Activated naive CD8-positive, alpha-beta T cell treated with anti-CD3 and anti-CD28 coated beads for 36 hours (primary cell): ENCODE data around the gene TM4SF1. TPM values are rescaled to one million over a fixed set of nuclear protein-coding genes. Genes with fewer than 3 reads are reported as not detected.
A peak's percentile ranks its signal among the peaks of the same experiment; 100 is the strongest.
"Not testable (repeated sequence)": the region's sequence is repeated elsewhere in the genome, so short reads cannot be mapped to it uniquely, and the experiment has no call there.

Experiments
- DNase-seq: peaks from one replicate; pipeline ENCODE4 v3.0.0; 2021
- H3K27ac Mint-ChIP-seq: one replicate; pipeline ENCODE4 v1.8.0; 2022; ENCODE audit warnings: mild to moderate bottlenecking, moderate library complexity, mixed read lengths
- H3K27me3 Mint-ChIP-seq: one replicate; pipeline ENCODE4 v1.8.0; 2022; ENCODE audit warnings: mild to moderate bottlenecking, mixed read lengths
- H3K36me3 Mint-ChIP-seq: one replicate; pipeline ENCODE4 v1.8.0; 2021; ENCODE audit warnings: mild to moderate bottlenecking, mixed read lengths
- H3K4me1 Mint-ChIP-seq: one replicate; pipeline ENCODE4 v1.8.0; 2021; ENCODE audit warnings: mixed read lengths
- H3K4me3 Mint-ChIP-seq: one replicate; pipeline ENCODE4 v1.8.0; 2022; ENCODE audit warnings: mild to moderate bottlenecking, moderate library complexity, mixed read lengths
- H3K9me3 Mint-ChIP-seq: one replicate; pipeline ENCODE4 v1.8.0; 2022; ENCODE audit warnings: mixed read lengths
- total RNA-seq, 2 experiments: library from RNA; stranded (reverse); gene quantifications; one replicate each; pipeline ENCODE4 v1.2.3, GENCODE V29; 2021

Gene TM4SF1
- total RNA-seq, 2 experiments from 2014 or later = not detected

DNA sequence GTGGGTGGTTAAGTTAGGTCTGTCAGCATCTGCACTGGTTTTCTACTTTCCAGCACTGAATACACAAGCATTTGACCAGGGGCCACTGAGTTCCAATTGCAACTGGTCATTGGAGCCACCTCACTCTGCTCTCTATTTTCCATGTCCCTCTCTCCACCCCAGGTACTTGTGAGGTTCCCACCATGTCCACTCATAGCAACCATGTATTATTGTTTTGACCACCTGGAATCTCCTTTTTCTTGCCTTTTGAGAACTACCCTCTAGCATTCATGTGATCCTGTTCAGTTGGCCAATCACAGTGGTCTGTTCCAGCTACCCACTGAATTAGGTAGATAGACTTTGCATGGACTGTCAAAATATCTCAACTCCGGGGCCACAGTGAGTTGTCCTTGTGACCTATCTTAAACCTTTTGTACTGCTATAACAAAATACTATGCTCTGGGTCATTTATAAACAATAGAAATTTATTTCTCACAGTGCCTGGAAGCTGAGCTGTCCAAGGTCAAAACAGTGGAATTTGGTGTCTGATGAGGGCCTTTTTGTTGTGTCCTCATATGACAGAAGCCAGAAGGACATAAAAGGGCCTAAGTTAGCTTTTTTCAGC is 23.8 kb downstream of the TM4SF1 start:
- Mint-ChIP-seq H3K36me3 (no peaks in the 10 kb centered on the region), H3K27me3 (peaks cover 16% of the 10 kb centered on the region), H3K27ac (no peak overlapping the region), H3K9me3 (no peaks in the 10 kb centered on the region), H3K4me1 (no peaks in the 10 kb centered on the region), H3K4me3 (no peak overlapping the region)
- no peak for DNase-seq

DNA sequence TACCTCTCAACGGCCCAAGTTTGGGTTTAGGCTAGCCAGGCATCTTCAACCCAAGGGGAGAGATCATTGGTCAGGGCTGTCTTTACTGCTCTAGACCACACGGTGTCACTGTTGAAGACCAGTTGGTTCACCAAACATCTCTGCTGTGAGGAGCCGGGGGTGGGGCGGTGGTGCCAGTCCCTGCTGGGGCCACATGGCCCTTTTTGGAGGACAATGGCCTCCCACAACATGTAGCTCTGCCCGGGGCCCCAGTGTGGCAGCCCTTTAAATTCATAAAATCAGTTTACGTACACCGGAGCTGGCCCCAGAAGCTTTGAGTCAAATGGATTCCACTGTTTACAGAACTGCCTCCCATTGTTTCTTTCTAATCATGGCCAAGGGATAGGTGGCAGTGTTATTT is 24.9 kb downstream of the TM4SF1 start:
- H3K4me1 Mint-ChIP-seq = no peaks in the 10 kb centered on the region
- H3K4me3 Mint-ChIP-seq = no peak overlapping the region
- no peak overlapping the region for H3K27ac Mint-ChIP-seq
- peak; percentile 23 for DNase-seq
- no peaks in the 10 kb centered on the region for H3K9me3 Mint-ChIP-seq
- H3K36me3 Mint-ChIP-seq = no peaks in the 10 kb centered on the region
- peaks cover 25% of the 10 kb centered on the region for H3K27me3 Mint-ChIP-seq

DNA sequence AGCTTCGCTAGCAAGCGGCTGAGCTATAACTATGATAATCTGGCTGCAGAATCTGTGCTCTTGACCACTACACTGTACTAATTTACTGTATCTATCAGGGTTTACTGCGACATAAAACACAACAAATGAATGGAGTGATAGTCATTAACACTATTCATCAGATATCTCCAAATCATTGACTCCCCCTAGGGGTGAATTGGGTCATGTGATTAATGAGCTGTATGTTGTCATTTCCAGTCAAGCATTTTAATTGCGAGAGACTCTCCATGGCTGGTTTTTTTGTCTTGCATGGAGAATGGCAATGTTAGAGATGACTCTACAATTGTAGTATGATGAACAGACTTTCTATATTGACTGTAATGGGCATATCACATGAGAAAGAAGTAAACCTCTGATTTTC is 33.5 kb downstream of the TM4SF1 start:
- H3K9me3 Mint-ChIP-seq = no peaks in the 10 kb centered on the region
- H3K27me3 Mint-ChIP-seq = peaks cover 39% of the 10 kb centered on the region
- no peaks in the 10 kb centered on the region for H3K4me1 Mint-ChIP-seq

DNA sequence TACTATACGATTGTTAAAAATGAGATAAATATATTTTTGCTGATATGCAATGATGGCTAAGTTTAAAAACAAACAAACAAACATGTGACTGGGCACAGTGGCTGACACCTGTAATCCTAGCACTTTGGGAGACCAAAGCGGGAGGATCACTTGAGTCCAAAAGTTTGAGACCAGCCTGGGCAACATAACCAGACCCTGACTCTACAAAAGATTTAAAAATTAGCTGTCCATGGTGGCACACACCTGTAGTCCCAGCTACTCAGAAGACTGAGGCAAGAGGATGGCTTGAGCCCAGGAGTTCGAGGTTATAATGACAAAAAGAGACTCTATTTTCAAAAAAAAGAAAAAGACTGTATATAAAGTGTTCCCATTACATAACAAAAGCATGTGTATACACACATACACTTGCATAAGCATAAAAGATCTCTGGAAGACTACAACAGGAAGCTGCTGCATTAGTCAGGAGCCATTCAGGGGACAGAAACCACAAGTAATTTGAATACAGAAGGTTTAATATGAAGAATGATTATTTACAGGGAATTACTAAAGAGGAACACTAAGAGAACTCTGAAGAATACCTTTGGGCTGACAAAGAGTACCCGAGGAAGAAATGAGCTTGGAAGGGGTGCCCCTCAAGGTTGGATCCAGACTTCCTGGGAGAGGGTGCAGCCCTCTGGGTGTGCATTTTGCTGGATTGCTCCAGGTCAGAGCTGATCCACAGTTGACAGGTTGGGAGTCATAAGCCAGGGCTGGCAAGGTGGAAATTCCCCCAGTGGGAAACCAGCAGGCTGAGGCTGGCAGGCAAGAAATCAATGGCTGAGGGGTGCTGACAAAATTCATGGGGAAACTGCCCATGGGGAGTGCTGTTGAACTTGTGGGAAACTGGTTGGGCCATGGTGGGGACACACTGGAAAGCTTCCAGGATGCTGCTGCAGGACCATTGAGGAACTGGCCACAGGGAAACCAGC is 34.8 kb downstream of the TM4SF1 start:
- no peak overlapping the region for H3K27ac Mint-ChIP-seq
- no peaks in the 10 kb centered on the region for H3K9me3 Mint-ChIP-seq
- no peak overlapping the region for H3K4me3 Mint-ChIP-seq
- DNase-seq = no peak
- H3K27me3 Mint-ChIP-seq = peaks cover 30% of the 10 kb centered on the region
- no peaks in the 10 kb centered on the region for H3K4me1 Mint-ChIP-seq
- H3K36me3 Mint-ChIP-seq = no peaks in the 10 kb centered on the region

More for the DNA sequence above, 33.5 kb downstream of the TM4SF1 start:
- Mint-ChIP-seq H3K4me3 (no peak overlapping the region), H3K36me3 (no peaks in the 10 kb centered on the region), H3K27ac (no peak overlapping the region)
- no peak for DNase-seq

- no peaks in the 10 kb centered on the region for H3K4me1 Mint-ChIP-seq
- no peak overlapping the region for H3K27ac Mint-ChIP-seq
- no peaks in the 10 kb centered on the region for H3K9me3 Mint-ChIP-seq
- no peak for DNase-seq
- no peaks in the 10 kb centered on the region for H3K36me3 Mint-ChIP-seq
- H3K27me3 Mint-ChIP-seq = peaks cover 18% of the 10 kb centered on the region
- H3K4me3 Mint-ChIP-seq = no peak overlapping the region
Observed at GRCh38 chr3:149340310-149340933, 37.0 kb downstream of the TM4SF1 start.

- Mint-ChIP-seq H3K27me3 (peaks cover 13% of the 10 kb centered on the region), H3K9me3 (no peaks in the 10 kb centered on the region), H3K4me1 (no peaks in the 10 kb centered on the region), H3K4me3 (no peak overlapping the region), H3K36me3 (no peaks in the 10 kb centered on the region), H3K27ac (no peak overlapping the region)
- DNase-seq = no peak
Observed at GRCh38 chr3:149339931-149340309, 37.5 kb downstream of the TM4SF1 start.

- not testable (repeated sequence) for H3K4me1 Mint-ChIP-seq, H3K4me3 Mint-ChIP-seq, DNase-seq, H3K36me3 Mint-ChIP-seq, H3K27ac Mint-ChIP-seq, H3K9me3 Mint-ChIP-seq
- H3K27me3 Mint-ChIP-seq = peaks cover 11% of the 10 kb centered on the region
Observed at GRCh38 chr3:149337486-149337885, 40.0 kb downstream of the TM4SF1 start.

DNA sequence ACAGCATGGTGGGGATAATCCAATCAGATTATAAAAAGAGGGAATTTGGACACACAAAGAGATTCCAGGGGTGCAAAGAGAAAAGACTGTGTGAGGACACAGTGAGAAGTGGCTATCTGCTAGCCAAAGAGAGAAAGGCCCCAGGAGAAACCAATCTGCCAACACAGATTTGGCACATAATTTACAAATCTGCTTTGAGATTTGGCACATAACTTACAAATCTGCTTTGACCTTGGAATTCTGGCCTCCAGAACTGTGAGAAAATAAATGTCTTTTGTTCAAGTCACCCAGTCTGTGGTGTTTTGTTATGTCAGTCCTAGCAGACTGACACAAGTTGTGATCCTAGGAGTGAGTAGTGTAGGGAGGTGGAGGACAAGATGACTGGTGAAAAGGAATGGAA is 40.5 kb downstream of the TM4SF1 start:
- Mint-ChIP-seq H3K36me3 (no peaks in the 10 kb centered on the region), H3K27ac (no peak overlapping the region), H3K27me3 (peaks cover 9% of the 10 kb centered on the region), H3K4me3 (no peak overlapping the region), H3K4me1 (no peaks in the 10 kb centered on the region), H3K9me3 (no peaks in the 10 kb centered on the region)
- DNase-seq = no peak

GRCh38 chr3:149333176-149333859 is 44.1 kb downstream of the TM4SF1 start, which contains the start of gene TM4SF18:
TM4SF18 (minus strand) TSS chr3:149333636; CDS start chr3:149333382, 254 bp downstream.
- no peak for DNase-seq
- no peaks in the 10 kb centered on the region for H3K36me3 Mint-ChIP-seq
- H3K9me3 Mint-ChIP-seq = no peaks in the 10 kb centered on the region
- no peaks in the 10 kb centered on the region for H3K4me1 Mint-ChIP-seq
- H3K4me3 Mint-ChIP-seq = no peak within 1 kb of the TSS
- H3K27ac Mint-ChIP-seq = no peak within 1 kb of the TSS
- H3K27me3 Mint-ChIP-seq = peaks cover 7% of the 10 kb centered on the region

DNA sequence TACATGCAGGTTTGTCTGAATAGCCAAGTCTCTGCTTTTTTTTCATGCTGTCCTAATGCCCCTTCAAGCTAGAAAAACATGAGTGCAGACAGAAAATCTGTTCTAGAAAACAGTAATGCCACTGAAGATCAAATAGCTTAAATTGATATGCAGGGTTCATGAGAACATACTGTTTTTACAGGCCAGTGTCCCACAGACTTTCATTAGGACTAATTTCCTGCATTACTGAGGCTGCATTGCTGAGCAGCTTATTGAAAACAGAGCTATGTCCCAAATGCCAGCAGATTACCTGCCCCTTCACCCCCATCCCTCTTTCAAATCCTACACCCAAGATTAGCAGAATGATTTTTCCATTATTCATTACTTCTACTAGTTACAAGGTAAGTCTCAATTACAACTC is 44.7 kb downstream of the TM4SF1 start:
- Mint-ChIP-seq H3K36me3 (no peaks in the 10 kb centered on the region), H3K27me3 (peaks cover 7% of the 10 kb centered on the region), H3K4me3 (no peak overlapping the region), H3K4me1 (no peaks in the 10 kb centered on the region), H3K9me3 (no peaks in the 10 kb centered on the region), H3K27ac (no peak overlapping the region)
- DNase-seq = no peak

GRCh38 chr3:149332227-149332765 is 45.2 kb downstream of the TM4SF1 start:
- H3K27me3 Mint-ChIP-seq = peaks cover 7% of the 10 kb centered on the region
- H3K4me1 Mint-ChIP-seq = no peaks in the 10 kb centered on the region
- no peak overlapping the region for H3K4me3 Mint-ChIP-seq
- no peak for DNase-seq
- no peak overlapping the region for H3K27ac Mint-ChIP-seq
- H3K9me3 Mint-ChIP-seq = no peaks in the 10 kb centered on the region
- H3K36me3 Mint-ChIP-seq = no peaks in the 10 kb centered on the region

DNA sequence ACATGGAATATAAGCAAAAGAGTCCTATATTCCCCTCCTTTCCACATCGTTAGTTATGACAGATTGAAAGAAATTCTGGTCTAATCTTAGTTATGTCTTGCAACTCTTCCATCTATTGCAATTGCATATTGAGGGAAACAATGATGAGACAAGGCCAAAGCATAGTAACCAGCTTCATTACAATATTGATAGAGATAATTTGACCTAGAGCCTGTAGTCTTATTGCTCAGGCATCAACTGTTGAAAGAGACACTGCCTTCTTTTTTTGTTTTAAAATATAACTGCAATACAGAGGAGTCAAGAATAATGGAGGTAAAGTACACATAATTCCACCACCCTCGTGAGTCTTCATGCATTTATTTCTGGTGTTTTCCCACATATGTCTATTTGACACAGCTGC is 46.1 kb downstream of the TM4SF1 start:
- no peaks in the 10 kb centered on the region for H3K4me1 Mint-ChIP-seq
- no peak for DNase-seq
- H3K36me3 Mint-ChIP-seq = no peaks in the 10 kb centered on the region
- peaks cover 7% of the 10 kb centered on the region for H3K27me3 Mint-ChIP-seq
- no peaks in the 10 kb centered on the region for H3K9me3 Mint-ChIP-seq
- no peak overlapping the region for H3K27ac Mint-ChIP-seq
- H3K4me3 Mint-ChIP-seq = no peak overlapping the region

GRCh38 chr3:149330609-149331331 is 46.7 kb downstream of the TM4SF1 start:
- no peaks in the 10 kb centered on the region for H3K36me3 Mint-ChIP-seq
- H3K27me3 Mint-ChIP-seq = peaks cover 7% of the 10 kb centered on the region
- no peak overlapping the region for H3K4me3 Mint-ChIP-seq
- no peak for DNase-seq
- H3K4me1 Mint-ChIP-seq = no peaks in the 10 kb centered on the region
- H3K27ac Mint-ChIP-seq = no peak overlapping the region
- no peaks in the 10 kb centered on the region for H3K9me3 Mint-ChIP-seq

DNA sequence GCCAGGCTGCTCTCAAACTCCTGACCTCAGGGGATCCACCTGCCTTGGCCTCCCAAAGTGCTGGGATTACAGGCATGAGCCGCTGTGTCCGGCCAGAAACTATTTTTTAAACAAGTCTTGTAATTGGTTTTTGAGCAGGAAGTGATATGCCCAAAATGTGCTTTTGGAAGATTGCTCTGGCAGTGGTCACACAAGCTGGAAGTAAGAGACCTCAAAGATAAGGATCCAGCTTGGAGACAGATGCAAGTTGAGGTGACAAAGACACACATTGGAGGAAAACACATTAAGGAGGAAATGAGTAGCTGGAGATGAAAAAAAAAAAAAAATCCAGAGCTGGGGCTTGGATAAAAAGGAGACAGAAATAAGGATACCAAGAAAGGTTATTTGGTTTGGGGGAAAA is 50.3 kb downstream of the TM4SF1 start:
- Mint-ChIP-seq H3K9me3 (no peaks in the 10 kb centered on the region), H3K36me3 (no peaks in the 10 kb centered on the region), H3K4me1 (no peaks in the 10 kb centered on the region), H3K27ac (no peak overlapping the region), H3K4me3 (no peak overlapping the region), H3K27me3 (peaks cover 3% of the 10 kb centered on the region)
- no peak for DNase-seq
